Stimulated activated CD4-positive, alpha-beta T cell treated with anti-CD3 and anti-CD28 coated beads, Interleukin-12 subunit alpha, Interleukin-12 subunit beta, amount 100 ng/mL, for 24 hours (primary cell): ENCODE results near the gene MIF.
A peak's percentile ranks its signal among the peaks of the same experiment; 100 is the strongest.
"Not testable (repeated sequence)": the region's sequence is repeated elsewhere in the genome, so short reads cannot be mapped to it uniquely, and the experiment has no call there.

Source experiments
- DNase-seq, 2 experiments: peaks; one replicate each; pipeline ENCODE4 v3.0.0-alpha.2; 2020; ENCODE audit warnings: low read depth in 2 of 2

MIF gene

GRCh38 chr22:23900227-23900626, 6.0 kb downstream of the MIF start:
- DNase-seq = not testable (repeated sequence)

DNA sequence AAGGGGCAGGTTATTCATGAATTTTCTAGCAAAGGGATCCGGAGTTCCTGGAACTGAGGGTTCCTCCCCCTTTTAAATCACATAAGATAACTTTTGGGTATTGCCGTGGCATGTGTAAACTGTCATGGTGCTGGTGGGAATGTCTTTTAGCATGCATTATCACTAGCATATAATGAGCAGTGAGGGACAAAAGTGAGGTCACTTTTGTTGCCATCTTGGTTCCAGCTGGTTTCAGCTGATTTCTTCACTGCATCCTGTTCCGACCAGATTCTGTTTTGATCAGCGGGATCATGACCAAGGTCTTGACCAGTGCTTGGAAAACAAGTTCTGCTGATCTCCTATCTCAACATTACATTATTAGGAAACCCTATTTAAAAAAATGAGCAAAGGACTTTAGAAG, 7.4 kb downstream of the MIF start:
- no peak for DNase-seq

DNA sequence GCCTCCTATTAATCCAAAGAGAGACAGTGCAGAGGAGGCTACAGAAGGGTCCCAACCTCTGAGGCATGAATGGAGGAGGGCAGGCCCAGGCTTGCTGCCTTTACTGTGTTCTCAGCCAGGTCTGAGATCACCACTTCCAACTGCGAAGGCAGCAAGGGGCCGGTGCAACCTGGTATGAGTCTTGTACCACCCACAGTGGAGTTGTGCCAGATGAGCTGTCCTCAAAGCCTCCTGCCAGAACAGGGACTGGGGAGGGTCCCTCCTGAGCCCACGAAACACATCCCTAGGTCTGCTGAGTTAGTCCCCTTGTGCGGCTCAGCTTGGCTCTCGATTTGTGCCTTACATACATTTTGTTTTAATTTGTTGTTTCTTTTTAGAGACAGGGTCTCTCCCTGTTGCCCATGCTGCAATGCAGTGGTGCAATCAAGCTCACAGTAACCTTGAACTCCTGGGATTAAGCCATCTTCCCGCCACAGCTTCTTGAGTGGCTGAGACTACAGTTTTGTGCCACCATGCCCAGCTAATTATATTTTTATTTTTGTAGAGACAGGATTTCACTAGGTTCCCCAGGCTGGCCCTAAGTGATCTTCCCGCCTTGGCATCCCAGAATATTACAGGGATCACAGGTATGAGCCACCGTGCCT, 9.3 kb downstream of the MIF start:
- no peak for DNase-seq

GRCh38 chr22:23904573-23905254, 10.5 kb downstream of the MIF start:
- DNase-seq = no peak

DNA sequence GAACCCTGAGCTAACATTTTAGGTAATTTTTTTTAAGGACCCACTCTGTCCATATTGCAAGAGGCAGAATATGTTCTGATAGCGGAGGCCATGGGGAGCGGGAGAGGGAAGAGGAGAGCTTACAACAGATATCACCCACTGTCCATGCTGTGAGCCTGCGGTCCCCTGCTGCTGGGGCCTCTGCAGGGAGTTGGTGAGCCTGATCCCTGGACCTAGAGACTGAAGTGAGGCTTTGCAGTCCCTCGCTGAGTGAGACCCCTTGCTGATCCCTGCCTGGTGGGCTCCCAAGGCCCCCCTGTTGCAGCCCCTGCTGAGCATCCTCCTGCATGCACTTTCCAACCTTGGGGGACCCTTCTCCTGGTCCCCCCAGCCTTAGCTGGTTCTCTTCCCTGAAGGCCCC, 12.5 kb downstream of the MIF start:
- no peak for DNase-seq

DNA sequence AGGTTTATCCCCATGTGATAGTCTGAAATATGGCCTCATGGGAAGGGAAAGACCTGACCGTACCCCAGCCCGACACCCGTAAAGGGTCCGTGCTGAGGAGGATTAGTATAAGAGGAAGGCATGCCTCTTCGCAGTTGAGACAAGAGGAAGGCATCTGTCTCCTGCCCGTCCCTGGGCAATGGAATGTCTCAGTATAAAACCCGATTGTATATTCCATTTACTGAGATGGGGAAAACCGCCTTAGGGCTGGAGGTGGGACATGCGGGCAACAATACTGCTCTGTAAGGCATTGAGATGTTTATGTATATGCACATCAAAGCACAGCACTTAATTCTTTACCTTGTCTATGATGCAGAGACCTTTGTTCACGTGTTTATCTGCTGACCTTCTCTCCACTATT, 13.2 kb downstream of the MIF start:
- not testable (repeated sequence) for DNase-seq

DNA sequence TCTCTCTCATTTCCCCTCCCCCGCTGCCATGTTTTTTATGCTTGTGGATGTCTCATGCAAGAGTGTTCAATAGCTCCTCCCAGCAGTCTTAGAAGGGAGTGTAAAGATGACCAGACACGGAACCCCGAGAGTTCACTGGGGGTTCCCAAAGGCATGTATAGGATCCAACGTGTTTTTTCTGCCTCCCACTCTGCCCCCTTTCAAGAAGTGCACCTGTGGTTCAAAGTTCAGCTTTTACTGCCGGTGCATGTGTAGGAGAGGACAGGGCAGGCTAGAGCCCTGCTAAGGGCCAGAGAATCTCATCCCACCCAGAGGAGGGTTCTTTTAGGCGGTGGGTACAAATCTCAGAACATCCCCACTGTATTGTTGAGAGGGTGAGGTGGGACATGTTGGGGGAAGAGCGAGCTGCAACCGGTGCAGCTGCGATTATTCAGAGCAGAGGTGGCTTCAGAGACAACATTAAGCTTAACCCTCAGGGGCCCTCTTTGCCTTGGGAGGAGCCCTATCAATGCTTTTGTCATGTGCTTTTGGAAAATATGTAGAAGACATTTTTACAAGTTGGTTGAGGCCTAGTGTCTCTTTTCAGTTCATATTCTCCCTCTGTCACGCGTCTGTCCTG, 14.5 kb downstream of the MIF start:
- DNase-seq = no peak

DNA sequence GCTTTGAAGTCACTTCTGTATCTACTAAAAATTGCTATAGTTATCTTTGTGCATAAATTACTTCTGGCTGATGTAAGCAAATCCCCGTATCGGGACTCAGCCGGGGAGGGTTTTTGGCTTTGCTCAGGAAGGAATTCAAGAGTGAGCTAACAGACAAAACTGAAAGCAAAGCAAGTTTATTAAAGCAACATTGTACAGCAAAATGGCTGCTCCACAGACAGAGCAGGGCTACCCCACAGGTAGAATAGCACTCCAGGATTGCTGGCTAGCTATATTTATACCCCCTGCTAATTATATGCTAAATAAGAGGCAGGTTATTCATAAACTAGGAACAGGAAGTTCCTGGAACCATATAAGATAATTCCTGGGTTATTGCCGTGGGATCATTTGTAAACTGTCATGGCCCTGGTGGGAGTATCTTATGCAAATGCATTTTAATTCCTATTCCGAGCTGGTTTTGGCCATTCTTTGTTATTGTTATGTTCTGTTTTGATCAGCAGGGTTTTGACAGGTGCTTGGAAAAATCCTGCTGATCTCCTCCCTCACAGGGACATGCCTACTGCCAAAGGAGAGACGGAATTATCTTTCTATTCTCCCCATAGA, 15.2 kb downstream of the MIF start:
- DNase-seq = no peak

GRCh38 chr22:23910496-23911190, 16.5 kb downstream of the MIF start:
- no peak for DNase-seq

DNA sequence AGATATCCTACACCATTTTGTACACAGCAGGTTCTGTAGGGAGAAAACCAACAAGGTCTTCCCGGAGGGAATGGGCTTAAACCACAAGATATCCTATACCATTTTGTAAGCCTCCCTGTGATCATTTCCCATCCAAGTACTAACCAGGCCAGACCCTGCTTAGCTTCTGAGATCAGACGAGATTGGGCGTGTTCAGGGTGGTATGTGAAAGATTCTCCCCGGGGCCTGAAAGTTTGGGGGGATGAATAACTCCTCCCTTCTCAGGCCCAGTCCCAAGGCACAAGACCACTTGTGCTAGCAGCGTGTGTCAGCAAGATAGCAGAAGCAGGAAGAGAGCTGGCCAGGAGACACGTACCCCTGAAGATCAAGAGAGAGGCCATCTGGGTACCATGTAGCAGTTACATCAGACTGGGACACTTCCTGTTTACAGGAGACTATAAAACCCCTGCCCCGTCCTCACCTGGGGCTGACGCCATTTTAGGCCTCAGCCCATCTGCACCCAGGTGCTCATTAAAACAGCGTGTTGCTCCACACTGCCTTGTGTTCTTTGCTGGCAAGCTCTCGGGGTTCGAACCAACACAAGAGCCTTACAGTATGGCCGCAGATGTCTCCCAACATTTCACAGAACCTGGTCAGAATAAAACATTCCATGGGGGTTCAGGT, 17.3 kb downstream of the MIF start:
- DNase-seq = no peak

DNA sequence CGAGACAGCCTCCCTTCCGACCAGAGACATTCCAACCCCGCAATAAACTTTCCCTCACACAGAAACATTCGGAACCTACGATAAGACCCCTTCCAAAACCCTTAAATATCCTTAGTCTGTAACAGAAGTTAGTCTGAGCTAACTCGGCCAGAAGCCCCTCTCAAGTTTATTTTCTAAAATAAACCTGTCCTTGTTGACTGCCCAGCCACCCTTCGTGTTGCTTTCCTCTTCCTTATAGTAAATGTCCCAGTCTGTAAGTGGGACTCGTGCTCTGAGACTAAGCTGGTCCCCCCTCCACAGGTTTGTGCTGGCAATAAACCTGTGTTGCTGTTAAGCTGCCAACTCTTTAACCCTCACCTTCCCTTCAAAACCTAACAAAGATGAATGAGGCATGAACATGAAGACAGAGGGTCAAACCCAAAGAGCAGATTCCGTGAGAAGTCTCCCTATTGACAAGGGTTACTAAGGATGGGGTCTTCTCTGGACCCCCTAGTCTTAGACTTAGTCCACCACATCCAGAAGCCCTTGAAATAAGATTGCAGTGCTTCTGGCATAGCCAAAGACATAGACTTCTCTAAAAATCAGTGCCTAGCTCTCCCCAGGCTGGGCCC, 18.2 kb downstream of the MIF start:
- DNase-seq = no peak

- DNase-seq = no peak
These were observed 19.1 kb downstream of the MIF start for GRCh38 chr22:23913306-23913660.

DNA sequence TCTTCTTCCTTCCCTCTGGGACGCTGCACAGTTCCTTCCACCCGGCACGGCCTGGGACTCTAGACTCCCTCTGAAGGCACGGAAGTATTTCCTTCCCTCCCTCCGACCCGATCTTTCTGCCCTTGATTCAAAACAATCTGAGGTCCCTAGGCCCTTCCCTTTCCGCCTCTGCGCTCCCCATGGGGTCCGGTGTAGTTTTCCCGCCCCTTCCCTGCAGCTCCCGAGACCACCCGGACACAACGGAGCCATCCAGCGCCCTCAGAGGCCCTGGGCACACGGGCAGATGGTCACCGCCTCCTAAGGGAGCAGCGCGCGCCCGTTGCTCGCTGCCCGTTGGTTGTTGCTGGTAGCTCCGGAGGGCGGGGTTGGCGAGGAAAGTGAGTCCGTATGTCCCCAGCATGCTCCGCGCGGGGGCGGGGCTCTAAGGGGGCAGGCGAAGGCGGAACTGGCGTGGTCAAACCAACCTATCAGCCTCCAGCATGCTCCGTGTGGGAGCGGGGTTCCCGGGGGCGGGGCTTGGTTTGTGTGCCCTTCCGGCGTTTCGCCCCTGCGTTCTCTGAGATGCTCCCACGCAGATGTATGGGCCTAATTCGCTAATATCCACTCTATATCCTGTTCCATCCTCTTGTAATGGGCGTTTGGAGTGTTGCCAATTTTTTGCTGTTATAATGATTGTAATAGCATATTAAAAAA, 19.6 kb downstream of the MIF start:
- peak; percentile 98 to 100 for DNase-seq

GRCh38 chr22:23915290-23915689, 21.1 kb downstream of the MIF start:
- no peak for DNase-seq

DNA sequence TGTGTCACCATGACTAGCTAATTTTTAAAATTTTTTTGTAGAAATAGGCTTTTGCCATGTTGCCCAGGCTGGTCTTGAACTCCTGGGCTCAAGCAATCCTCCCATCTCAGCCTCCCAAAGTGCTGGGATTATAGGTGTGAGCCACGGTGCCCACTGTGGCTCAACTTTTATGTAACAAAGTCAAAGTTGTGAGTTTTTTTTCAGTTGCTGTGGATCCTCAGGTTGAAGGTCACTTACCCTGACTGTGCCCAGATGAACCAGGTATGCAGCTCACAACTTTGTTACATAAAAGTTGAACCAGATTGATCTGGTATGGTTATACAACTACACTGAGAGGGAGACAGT, 26.1 kb downstream of the MIF start:
- DNase-seq = not testable (repeated sequence)

- not testable (repeated sequence) for DNase-seq
These were observed 27.5 kb downstream of the MIF start for GRCh38 chr22:23921586-23922201.

DNA sequence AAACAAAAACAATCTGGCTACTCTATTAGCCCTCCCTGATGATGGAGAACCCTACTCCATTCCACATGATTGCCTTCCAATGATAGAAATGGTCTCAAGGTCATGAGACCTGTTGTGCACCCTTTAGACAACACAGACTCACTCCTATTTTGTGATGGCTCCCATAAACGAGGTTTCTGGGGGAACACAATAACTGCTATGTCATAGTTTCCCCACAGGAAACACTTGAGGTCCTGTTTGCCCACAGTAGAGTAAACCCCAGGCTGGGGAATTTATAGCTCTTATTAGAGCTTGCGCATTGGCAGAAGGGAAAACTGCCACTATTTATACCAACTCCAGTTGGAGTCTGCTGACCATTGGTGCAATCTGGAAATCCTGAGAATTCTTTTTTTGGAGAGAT, 28.7 kb downstream of the MIF start:
- no peak for DNase-seq

GRCh38 chr22:23925020-23925606, 30.9 kb downstream of the MIF start:
- DNase-seq = no peak

DNA sequence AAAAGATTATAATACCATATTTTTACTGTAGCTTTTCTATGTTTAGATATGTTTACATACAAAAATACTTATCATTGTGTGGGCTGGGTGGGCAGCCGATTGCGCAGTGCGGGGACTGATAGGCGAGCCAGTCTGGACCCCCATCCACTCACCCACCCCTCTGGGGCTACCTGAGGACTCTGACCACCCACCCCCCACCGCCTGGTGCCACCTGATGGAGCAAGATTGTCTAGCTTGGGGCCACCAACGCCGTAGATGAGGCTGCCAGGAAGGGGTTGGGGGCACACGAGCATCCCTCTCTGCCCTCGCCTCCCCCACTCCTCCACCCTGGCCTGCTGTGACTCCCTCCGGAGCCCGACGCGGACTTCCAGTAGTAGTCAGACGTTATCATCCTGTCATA, 32.4 kb downstream of the MIF start:
- DNase-seq = no peak
